CD4-positive, alpha-beta T cell treated with Interleukin-4 for 4 hours (primary cell): ENCODE results near the gene CPNE5.

Experiments
- DNase-seq: peaks from one replicate; pipeline ENCODE4 v3.0.0-alpha.2; 2020

The CPNE5 gene

DNA sequence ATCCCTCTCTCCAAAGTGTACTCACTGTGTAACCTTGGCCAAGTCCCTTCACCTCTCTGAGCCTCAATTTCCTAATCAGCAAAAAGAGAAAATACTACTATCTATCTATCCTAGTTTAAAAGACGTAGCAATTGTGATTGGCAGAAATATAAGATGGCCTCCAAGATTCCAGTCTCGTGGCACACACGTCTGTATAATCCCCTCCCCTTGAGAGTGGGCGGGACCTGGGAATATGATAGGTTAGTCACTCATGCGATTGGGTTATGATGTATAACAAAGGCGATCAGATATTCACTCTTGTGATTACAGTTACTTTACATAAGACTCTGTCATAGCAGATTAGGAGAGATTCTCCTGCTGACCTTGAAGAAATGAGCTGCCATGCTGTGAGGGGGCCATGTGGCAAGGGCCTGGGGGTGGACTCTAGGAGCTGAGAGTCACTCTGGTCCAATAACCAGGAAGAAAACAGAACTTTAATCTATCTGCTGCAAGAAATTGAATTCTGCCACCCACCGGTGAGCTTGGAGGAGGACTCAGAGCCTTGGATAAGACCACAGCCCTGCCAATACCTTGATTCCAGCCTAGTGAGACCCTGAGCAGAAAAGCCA, 6.0 kb downstream of the CPNE5 start:
- no peak for DNase-seq

DNA sequence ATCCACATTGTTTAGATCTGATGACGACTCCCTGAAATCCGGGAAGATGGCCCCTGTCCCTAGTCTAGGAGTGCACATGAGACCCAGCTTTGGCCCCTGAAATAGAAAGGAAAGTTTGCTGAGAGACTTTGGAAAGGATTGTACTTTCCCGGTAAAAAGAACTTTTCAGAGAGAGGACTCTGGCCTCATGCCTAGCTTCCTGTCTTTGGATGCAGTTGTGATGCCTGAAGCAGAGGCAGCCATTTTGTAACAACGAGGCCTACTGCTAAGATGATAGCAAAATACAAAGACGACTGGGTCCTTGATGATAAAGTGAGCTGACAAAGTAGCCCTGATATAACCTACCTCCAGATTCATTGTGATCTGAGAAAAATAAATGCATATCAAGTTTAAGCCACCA, 6.9 kb downstream of the CPNE5 start:
- no peak for DNase-seq

DNA sequence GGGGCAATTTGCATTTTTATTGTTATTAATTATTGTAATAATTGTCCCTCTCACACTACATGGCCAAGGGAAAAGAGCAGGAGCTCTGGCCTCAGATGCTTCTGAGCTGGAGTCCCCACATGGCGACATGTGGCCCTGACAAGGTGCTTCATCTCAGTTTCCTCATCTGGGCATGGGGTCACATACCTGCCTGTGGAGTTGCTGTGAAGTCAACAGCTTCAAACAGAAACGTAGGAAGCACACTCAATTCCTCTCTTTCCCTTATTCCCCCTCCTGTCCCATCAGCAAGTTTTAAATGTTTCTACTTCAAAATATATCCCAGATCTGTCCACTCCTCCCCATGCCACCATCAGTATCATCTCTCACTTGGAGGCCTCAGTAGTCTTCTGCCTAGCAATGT, 8.7 kb downstream of the CPNE5 start:
- DNase-seq, result no peak

DNA sequence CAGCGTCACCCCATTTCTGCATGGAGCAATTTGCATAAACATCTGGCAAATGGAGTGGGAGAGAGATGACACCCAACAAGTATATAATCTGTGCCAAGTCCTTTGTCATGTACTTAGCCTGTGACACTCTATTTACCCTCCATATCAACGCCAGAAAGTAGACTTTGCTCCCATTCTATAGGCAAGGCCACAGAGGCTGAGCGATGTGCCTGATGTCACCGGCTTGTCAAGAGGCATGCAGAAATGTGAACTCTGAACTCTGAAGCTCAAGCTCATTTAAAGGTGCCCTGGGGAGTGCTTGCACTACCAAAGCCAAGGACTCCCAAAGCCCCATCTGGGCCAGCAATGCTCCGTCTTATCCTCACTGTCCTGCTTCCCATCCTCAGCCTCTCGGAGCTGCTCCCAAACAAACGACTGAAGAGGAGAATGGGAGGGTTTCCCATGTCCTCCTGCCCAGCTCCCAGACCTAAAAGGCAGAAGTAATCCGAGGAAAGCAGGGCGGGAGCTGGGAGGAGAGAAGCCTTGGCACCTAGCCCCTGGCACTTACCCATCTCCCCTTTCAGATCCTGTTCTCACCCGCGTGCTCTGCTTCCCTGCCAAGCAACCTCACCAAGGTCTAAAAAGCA, 9.2 kb downstream of the CPNE5 start:
- DNase-seq, result no peak

DNA sequence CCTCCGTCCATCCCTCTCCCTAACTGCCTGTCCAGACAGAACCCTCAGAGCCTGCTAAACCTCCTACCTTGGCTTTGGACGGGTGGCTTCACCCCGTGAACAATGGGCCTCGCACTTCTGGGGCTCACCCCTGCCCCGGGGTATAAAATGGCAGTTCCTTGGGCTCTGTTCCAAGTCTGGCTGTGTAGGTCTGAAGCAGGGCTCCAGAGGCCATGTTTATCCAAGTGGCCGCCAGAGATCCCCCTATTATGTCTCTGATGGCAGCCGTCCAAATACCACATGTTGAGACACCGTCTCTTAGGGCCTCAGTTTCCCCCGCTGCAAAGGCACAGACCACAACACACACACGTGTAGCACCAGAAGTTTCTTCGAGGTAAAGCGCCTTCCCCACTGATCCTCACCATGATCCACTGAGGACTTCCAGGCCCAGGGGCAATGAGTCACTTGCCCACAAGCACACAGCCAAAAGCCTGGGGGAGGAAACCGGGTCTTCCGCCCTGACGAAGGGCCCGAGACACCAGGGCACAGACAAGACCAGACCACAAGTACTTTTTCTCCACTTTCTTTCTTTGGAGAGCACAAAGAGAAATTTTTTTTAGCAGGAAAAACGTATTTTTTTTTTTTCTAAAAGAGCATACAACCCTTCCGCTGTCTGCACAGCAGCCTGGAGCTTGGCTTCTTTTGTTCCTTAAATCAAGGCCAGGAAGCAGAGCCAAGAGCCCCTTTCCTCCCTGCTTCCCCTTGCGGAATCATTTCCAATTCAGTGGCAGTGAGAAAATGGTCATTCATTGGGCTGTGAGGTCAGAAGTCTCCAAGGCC, 11.8 kb downstream of the CPNE5 start:
- DNase-seq, result peak; percentile 7

DNA sequence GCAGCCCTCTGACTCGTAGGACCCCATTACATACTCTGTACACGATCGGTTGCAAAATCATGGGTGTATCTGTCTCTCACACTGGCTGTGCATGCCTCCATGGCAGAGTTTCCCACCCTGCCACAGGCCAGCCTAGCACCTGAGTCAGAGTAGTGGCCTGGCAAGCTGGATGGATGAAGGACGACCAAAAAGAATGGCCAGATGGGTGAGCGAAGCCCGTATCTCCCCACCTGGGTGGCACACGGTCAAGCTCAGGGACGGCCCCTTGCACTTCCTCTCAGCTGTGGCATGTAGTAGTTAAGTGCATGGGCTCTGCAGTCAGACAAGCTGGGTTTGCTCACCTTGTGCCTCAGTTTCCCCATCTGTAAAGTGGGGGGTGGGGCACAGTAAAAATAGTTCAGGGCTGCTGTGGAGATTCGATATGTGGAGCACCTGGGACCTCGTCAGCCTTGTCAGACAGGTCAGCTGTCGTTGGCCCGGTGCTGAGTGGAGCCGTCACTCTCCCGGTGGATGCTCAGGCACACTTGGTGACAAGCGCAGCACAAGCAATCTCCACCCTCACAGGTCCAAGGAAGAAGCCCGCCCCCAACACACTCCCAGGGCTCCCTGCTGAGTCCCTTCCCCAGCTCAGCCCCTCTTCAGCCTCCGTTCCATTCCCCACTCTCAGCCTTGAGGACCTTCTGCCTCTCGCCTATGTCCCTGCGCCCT, 12.6 kb downstream of the CPNE5 start:
- no peak for DNase-seq

DNA sequence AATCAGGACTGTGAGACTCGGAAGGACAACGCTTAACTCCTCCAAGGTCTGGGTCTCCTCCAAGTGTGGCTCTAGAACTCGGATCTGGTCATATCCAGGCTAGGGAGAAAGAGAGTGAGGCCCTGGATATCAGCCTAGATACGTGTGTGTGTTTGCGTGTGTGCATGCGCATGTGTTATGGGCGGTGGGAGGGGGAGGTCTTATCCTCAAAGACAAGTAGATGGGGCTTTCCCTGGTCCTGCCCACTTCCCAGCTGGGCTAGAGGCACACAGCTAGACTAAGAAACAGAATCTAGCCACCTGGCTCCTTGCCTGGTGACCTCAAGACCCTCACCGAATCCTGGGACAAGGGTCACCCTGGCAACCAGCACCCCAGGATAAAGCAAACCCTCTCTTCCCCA, 13.2 kb downstream of the CPNE5 start:
- DNase-seq, result no peak

DNA sequence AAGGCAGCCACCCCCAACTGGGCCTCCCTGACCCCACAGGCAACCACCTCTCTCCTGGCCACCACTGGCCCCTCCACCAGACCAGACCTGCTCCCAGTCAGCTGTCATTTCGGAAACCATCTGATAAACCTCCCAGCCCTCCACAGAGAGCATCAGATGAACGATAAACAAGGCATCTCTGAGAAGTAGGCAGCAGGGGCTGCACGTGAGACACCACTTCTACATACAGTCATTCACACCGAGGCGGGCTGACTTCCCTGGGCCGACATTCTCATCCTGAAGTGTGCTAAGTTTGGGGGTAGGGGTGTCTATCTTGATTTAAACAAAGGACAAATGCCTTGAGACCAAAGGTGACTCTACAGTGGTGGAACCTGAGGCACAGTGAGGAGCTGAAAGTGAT, 13.8 kb downstream of the CPNE5 start:
- DNase-seq, result no peak

DNA sequence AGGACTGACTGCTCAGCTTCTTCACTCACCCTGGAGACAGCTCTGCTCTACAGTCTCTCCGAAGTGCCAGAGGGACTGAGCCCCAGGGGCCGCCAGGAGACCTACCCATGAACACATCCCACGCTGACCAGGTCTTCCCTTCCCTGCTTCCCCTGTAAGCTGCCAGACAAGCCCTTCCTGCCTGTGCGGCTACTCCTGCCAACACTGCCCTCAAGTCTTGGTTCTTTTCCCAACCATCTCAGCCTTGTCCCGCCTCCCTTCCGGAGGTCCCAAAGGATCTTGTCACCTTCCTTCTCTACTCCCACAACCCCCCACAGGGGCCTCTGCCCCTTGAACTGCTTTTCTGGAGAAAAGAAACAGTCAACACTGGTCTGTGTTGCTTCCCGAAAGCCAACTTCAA, 15.0 kb downstream of the CPNE5 start:
- no peak for DNase-seq

DNA sequence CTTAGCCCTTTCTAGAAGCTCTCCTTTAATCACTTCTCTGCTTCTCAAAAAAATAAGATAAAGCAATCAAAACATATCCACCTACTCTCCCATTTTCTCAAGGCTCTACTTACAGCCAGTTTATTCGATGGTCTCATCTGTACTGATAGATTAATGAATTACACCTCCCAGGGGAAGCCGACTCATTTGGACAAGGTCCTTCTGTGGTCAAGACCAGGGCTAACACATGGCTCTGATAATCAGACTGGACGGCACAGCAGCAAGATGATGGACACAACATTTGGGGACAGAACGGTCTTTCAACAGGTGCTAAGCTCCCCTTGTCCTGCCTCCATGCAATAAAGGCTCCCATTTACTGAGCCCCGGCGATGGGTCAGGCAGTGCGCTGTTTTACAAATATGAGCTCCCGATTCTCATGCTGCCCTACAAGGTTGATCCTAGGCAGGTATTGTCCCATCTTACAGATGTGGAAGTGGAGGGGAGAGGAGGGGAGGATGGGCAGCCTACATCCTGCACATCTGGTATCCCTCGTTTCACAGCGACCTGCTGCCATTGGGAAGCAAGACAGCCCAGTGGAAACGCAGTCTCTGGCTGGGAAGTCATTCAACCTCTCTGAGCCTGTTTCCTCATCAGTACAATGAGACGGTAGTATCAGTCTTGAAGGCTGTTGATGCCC, 15.7 kb downstream of the CPNE5 start:
- no peak for DNase-seq

DNA sequence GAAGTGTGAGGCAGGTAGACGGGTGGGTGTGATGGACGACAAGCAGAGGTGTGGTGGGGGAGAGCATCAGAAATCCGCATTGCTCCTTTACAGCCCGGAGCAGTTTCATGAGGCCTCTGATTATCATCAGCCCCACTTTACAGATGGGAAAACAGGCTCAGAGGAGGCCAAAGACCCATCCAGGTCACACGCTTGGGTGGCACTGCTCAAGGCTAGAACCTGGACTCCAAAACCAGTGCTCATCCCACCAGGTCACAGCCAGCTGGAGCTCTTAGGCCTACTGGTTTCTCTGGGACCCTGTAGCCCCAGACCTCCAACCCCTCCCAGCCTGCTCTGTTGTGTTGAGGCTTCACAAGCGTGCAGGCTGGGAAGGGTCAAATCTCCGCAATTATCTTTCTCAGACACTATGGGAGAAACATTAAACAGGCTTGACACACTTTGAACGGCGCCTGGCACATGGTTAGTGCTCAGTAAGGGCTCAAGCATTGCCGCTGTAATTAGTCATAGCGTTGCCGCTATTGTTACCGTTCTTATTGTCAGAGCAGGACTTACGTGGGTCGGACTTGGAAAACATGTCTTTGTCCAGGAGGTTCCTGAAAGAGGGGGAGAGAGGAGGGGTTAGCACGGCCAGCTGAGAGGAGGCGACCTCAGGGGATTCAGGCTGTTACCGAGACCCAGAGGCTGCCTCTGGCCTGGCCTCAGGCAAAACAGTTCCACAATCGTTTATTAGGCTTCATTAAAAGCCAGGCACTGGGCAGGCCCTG, 16.6 kb downstream of the CPNE5 start:
- no peak for DNase-seq

DNA sequence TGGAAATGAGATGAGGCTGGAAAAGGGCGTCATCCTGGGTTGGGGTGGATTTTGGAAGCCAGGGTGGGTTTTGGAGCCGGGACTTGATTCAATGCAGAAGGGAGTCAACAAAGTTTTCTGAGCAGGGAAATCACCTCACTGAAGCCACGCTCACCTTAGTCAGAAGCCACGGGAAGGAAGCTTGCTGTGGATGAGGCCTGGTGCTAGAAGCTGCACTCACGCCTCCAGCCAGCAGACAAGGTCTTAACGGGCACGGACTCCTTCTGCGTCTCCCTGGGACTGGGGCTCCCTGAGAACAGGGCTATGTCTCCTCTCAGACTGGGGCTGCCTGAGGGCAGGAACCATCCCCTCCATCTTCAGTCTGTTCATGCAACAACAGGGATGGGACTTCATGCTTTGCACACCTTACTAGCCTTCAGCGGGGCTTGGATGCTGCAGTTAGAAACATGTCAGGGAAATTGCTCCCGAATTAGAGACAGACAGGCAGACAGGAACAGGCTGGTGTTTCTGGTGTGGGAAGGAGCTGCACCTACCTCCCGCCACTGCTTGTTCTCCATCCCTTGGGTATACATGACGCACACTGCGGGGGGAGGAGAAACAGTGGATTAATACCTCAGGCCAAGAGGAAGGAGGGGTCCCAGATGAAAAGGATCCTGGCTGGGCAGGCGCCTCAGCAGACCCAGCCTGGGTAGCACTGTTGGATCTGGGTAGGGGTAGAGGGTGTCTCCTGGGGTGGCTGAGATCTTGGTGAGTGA, 17.5 kb downstream of the CPNE5 start:
- DNase-seq, result no peak

DNA sequence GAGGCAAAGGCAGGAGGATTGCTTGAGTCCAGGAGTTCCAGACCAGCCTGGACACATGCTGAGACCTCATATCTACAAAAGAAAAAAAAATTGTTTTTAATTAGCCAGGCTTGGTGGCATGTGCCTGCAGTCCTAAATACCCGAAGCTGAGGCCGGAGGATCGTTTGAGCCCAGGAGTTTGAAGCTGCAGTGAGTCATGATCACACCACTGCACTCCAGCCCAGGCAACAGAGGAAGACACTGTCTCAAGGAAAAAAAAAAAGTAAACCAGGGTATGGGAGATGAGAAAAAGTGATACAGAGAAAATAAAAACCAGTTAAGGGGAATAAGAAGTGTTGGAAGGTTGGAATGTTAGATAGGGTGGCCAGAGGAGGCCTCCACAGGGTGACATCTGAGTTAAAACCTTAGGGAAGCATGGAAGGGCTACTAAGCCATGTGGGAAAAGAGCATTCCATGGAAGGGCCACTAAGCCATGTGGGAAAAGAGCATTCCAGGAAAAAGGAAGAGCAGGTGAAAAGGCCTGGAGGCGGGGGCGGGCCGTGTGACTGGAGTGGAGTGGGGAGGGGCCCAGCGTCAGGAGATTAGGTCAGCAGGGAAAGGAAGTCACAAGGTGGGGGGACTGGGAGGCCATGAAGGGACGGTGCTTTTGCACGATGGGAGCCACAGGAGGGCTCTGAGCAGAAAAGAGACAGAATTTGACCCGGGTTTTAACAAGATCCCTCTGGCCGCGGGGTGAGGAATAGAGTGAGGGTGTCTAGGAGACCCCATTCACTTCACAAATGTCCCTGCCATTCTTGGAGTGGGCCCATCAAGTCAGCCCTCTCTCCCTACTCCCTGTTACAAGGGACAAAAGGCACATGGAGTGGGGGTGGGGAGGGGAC, 18.3 kb downstream of the CPNE5 start:
- DNase-seq, result no peak

DNA sequence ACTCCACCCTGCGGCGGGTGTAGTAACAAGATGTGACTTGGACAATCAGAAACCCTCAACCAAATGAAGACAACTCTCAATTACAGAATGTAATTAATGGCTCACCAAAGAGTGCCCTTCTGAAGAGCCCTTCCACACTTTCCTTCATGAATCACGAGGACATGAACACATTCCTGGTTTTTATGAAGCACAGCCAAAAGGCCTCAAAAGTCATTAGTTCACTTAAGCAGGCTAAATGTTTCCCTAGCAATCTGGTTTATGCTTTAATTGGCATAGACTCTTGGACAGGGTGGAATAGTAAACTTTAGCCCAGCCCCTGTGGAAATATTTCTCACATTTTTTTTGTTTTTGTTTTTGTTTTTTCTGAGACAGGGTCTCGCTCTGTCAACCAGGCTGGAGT, 20.5 kb downstream of the CPNE5 start:
- no peak for DNase-seq

DNA sequence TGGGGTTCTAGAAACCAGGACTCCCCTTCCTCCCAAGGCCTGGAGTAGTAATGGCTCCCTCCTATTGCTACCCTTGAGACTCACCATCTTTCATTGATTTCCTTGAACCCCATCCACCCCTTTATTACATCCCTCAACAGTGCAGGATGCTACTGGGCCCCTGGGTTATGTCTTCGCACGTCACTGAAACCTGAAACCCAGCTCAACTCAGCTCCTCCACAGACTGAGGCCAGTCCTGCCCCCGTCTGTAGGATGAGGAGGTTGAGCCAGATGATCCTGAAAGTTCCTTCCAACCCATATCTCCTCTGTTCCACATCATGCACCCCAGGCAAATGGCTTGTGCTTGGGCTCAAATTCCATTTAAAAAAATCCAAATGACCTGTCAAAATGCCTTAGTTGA, 21.4 kb downstream of the CPNE5 start:
- no peak for DNase-seq

DNA sequence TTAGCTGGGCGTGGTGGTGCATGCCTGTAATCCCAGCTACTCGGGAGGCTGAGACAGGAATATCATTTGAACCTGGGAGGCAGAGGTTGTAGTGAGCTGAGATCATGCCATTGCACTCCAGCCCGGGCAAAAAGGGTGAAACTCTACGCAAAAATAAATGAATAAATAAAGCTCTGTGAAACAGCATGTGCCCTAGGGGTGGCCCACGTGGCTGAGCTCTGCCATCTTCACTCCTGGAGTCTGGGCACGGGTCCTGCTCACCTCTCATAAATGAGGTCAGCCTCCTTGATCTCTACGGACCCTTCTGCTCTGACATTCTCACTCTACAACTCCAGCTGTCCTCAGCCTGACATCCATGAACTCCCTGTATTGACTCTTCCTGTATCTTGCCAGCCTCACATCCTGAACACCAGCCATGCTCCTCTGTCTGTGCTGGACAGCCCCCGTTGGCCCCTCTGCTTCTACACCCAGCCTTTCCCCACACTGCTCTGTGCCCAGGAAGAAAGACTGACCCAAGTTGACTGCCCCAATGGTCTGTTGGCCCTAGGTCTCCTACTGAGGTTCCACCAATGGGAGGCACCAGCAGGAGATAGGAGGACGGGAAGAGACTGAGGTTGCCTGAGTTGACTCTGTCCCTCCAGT, 21.9 kb downstream of the CPNE5 start:
- no peak for DNase-seq

DNA sequence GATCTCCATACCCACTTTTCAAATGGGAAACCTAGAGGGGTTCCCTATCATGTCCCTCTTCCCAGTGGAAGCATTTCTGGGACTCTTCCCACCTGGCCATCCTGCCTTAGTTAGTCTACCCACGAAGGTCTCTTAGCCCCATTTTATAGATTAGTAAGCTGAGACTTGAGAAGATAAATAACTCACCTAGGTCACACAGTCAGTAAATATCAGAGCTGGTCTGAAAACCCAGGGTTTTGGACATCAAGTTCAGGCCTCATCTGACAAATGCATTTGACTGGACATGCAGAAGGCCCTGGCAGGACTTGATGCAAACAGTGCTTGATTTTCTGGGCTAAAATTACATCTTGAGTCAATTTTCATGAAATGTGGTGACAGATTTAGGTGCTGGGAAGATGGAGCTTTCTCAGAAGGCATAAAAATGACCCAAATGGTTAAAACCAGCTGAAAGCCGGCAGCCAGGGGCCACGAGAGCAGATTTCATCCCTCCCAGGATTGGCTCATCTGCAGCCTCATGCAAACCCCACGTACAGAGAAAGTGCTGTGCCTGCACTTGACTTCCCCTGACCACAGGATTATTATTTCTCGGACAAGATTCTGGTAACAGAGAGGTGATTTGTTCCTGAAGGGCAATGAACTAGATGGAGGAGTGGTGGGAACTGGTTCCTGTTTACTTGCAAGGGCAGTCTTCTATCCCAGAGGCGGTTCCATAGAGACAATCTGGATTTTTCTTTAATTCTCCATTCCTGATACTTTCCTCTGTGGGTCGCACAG, 23.1 kb downstream of the CPNE5 start:
- DNase-seq, result no peak

DNA sequence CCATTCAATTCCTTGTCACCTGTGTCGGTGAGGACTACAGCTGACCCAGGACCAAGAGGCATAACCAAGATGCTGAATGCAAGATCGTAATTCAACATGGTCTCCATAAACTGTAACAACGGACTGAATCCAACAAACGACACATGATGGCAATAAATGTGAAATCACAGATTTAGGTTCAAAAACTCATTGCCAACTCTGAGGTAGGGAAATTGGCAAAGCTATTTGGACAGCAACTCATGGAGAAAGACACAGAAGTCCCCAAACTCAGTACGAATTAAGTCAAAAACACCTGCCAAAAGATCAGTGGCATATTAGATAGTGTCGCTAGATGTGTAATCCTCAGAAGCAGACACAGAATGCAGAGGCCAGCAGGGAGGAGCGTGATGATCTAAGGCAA, 25.0 kb downstream of the CPNE5 start:
- no peak for DNase-seq

DNA sequence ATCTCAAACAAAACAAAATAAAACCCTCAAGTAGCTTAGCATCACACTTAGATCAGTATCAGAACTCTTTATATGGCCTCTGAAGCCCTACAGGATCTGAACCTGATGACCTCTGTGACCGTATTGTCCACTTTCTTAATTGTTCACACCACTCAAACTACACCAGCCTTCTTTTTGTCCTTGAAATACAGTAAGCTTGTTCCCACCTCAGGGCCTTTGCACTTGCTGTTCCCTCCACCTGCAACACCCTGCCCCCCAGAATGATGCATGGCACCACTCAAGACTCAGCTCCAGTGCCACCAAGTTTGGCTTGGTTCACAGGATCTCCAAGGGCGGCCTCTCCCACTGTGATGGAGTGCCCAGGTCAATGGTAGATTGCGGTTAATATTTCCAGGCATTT, 25.7 kb downstream of the CPNE5 start:
- no peak for DNase-seq
